ENCODE results near the gene HDLBP.

The HDLBP gene

DNA sequence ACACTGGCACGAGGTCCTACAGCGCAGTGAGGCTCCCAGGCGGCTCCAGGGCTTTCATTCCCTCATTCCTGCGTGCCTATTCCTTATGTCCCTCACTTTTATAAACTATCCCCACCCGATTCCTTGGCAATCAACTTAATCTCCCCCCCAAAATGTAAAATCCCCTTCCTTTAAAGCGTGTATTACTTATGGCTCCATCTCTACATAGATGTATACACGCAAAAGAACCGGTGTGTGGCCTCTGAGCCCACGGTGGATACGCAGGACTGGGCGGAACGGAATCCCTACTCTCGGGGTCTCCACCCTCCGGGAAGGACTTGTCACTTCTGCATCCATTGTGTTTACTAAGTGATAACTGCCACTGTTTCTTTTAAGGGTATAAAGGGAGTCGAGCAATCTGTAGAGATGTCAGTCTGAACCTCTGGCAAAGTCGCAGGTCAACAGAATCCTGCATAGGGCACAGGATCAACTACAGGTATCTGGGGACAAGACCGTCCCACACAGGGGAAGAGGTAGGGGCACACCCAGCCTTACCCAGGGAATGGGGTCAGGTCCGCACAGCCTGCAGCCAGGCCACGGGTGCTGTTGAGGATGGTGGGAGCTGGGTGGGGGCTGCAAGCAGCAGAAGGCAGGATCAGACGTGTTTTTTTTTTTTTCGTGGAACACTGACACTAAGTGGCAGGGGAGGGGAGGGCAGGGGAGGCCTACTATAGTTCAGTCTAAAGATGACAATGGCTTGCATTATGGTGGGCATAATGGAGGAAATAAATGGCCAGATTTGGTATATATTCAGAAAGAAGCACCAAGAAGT is 42.1 kb downstream of the HDLBP start:
- DNase-seq = no peak

- DNase-seq = peak; percentile 33
Measured at GRCh38 chr2:241272303-241273209, 42.9 kb downstream of the HDLBP start.

- DNase-seq = peak; percentile 40
Measured at GRCh38 chr2:241271706-241272302, 43.7 kb downstream of the HDLBP start.

DNA sequence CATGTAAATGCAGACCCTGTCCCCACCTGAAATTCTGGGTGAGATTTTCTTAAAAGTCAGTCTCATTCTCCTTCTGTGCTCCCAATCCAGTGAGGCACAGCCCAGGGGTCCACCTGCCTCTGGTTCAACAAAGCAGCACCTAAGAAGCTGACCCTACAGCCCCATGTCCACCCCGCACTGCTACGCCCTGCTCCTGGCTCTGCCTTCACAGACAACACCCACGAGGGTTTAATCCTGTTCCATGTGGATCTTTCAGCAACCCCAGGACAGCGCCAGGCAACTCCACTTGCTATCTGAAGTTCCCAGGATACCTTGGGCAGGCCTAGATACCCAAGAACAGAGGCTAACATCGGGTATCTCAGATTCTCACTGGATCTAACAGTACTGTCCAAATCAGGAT is 44.9 kb downstream of the HDLBP start:
- no peak for DNase-seq

DNA sequence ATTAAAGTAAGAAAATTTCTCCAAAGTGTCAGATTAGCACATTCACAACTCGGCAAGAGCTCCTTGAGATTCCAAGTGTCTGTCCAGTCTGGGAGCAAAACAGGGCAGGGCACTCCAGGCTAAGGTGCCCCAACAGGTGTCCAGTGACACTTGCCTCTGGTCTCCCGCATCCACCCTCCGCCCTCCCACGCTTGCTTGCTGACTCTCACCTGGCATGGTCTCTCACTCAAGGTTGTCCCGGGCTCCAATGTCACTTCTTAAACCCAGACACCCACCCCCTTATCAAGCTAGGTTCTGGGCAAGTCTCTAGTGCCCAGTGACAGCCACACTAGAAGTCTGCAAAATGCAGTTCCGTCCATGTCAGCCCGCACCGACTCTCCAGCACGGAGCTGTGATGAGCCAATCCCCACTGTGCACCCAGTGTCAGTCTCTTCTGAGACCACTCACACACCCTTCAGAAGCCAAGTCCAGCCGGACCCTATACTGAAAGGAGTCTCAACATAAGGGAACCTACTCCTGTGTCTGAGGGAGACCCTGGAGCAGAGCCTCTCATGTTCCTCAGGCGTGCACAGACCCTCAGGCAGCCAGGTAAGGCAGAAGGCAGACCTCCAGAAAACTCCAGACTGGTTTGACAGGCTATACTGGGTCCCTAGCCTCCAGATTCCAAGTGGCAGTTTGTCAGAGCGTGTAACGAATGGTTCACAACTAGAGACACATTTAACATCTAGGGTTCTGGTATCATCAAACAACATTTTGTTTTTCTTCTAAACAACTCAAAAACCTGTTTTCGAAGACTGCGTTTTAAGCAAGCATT is 45.6 kb downstream of the HDLBP start:
- no peak for DNase-seq

- DNase-seq = no peak
Measured at GRCh38 chr2:241268716-241269445, 46.6 kb downstream of the HDLBP start.

- no peak for DNase-seq
Measured at GRCh38 chr2:241268306-241268705, 47.2 kb downstream of the HDLBP start.

- no peak for DNase-seq
Measured at GRCh38 chr2:241267249-241268067, 48.0 kb downstream of the HDLBP start.

DNA sequence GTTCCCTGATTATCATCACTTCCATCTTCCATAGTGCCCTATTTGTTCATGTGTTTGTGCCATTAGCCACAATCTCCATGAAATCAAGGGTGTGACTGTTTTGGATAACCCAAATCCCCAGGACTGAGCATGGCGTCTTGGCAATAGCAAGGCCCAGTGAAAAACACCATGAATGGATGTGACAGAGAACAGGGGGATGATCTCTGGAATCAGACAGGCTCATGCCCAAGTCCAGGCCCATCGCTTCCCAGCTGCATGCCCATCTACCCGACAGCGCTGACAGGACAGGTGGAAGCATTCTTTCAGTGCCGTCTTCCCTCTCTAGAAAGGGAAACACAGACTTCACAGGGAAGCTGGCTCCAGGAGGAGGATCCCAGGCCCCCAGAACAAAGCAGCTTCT is 50.0 kb downstream of the HDLBP start:
- DNase-seq = no peak

DNA sequence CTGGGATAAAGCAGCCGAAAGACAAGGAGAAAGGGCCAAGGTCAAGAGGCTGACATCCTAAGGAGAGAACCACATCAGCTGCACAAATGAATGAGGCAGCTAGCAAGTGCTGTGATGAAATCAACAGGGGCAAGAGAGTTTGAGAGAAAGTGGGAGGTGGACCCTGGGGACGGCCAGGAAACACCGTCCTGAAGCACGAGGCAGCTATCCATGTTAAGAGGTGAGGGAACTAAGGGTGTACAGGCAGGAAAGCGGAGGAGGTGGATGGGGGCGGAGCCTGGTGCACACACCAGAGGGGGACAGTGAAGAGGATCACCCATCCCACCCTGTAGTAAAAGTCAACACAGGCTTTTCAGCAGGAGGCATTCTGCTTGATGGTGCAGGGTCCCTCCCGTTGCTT is 52.4 kb downstream of the HDLBP start:
- DNase-seq = no peak

- no peak for DNase-seq
Measured at GRCh38 chr2:241261628-241262027, 53.8 kb downstream of the HDLBP start.

DNA sequence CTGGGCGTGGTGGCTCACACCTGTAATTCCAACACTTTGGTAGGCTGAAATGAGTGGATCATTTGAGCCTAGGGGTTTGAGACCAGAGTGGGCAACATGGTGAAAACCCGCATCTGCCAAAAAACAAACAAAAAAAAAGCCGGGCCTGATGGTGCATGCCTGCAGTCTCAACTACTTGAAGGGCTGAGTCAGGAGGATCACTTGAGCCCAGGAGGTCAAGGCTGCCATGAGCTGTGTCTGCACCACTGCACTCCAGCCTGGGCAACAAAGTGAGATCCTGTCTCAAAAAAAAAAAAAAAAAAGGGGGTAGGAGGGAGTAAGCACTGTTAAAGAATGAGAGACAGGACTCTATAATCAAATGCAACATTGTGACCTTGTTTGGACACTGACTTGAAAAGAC is 54.6 kb downstream of the HDLBP start:
- DNase-seq = no peak

- no peak for DNase-seq
Measured at GRCh38 chr2:241258505-241259280, 56.8 kb downstream of the HDLBP start.

DNA sequence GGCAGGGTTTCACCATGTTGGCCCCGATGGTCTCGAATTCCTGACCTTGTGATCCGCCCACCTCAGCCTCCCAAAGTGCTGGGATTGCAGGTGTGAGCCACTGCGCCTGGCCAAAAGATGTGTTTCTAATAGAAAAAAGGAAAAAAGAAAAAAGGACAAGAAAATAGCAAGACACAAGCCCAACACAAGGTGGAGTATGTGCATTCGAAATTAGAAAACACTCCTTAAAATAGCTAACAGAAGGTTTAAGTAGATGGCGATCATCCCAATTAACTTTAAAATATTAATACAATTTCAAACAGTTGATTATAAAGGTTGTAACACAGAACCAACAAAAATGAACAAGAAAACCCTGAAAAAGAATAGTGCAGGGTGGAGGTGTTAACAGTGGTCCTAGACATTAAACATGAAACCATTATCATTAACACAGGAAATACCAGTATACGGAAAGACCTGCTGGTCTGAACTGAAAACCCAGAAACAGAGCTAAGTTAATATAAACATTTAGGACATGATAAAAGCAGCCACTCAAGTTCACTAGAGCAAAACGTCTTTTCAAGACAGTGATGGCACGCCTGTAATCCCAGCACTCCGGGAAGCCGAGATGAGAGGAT is 57.9 kb downstream of the HDLBP start:
- no peak for DNase-seq

DNA sequence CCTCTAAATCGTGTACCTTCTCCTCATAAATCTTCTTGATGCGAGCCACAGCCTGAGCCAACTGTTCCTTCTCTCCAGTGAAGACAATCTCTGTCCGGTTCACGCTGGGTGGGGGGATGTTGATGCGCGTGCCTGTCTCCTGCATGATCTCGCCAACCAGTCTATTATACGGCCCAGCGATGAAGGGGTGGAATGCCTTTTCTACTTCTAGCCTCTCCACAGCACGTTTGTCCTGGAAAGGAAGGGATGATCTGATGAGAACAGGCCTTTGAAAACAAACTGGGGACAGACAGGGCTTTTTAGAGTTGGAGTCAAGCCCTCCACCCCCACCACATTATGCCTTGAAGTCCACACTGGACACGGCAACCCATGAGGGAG is 59.3 kb downstream of the HDLBP start:
- no peak for DNase-seq

DNA sequence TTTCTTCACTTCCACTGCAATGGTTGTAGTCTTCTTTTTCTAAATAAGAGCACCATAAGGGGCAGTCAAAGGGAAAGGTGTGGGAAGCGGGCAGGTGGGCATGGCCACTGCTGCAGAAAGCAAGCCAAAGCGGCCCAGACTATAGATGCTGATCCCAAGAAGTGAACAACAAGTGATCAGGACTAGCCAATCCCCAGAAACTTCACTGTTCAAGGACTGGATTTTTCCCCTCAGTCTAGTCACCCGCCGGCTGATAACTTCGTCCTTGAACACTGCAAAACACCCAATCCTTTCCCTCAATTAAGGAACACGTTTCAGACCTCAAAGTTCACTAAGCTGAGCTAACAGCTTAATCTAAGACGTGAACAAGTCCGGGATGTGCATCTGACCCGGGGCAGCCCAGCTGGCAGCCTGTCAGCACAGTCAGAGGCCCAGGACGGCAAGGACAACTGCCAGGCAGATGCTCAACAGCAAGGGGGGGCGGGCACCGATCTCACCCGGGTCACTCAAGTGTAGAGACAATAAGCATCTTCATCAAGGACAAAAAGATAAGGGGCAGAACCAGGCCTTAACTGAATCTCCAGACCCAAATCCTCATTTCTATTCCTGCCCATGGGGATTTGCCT is 59.8 kb downstream of the HDLBP start:
- no peak for DNase-seq

GRCh38 chr2:241254904-241255351 is 60.5 kb downstream of the HDLBP start:
- no peak for DNase-seq

DNA sequence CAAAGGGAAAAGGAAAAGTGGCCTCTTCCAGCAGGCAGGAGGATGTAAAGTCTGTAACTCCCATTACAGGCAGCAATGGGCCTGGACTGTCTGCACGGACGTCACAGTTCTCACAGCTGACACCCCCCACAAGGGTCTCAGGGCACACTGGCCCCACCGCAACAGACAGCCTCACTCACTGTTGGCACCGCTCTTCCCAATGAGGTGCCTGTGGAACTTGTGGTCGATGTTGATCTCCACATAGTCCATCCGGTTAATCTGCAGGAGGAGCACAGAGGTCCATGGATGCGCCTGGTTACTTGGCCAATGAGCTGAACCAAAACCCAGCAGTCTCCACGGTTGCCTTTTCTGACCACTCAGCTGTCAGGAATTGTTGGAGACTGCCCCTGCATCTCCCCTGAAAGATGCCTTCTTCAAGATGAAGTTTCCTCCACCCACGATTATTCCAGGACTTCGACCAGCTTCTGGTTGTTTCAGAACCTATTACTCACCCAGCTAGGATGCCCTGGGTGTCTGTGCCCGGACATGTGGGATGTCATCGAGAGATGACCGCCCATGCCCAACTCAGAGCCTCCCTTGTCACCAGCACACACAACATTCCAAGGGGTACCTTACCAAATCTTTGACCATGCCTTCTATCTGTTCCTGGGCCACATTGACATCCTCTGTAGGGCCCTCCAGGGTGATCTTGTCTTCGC is 62.5 kb downstream of the HDLBP start:
- no peak for DNase-seq

GRCh38 chr2:241249654-241250053 is 65.8 kb downstream of the HDLBP start:
- no peak for DNase-seq
